HepG2 (cell line): ENCODE measurements around the gene PGS1. TPM values are rescaled to one million over a fixed set of nuclear protein-coding genes. Genes with fewer than 3 reads are reported as not detected.

Experiments
- CEBPG ChIP-seq: IDR thresholded peaks from 2 replicates; pipeline ENCODE4 v1.6.1; 2016
- CENPX ChIP-seq: sonication (generic); formaldehyde crosslinking; IDR thresholded peaks from 2 replicates; pipeline ENCODE4 v1.9.0; 2021; ENCODE audit warnings: mild to moderate bottlenecking, missing genetic modification reagents, moderate library complexity
- DNMT1 ChIP-seq: sonication (generic); formaldehyde crosslinking; IDR thresholded peaks from 2 replicates; pipeline ENCODE4 v1.5.1; 2020; ENCODE audit warnings: mild to moderate bottlenecking, missing genetic modification reagents
- ETV6 ChIP-seq: sonication (generic); formaldehyde crosslinking; conservative IDR thresholded peaks from 2 replicates; pipeline ENCODE4 v1.4.0; 2020; ENCODE audit warnings: missing genetic modification reagents
- FOXP4 ChIP-seq: sonication (generic); formaldehyde crosslinking; IDR thresholded peaks from 2 replicates; pipeline ENCODE4 v1.4.0; 2020; ENCODE audit warnings: missing genetic modification reagents
- HNF1B ChIP-seq: sonication (generic); formaldehyde crosslinking; IDR thresholded peaks from 2 replicates; pipeline ENCODE4 v1.5.1; 2020; ENCODE audit warnings: mild to moderate bottlenecking, moderate library complexity, missing genetic modification reagents
- HNF4A ChIP-seq: sonication (generic); formaldehyde crosslinking; IDR thresholded peaks from 2 replicates; pipeline ENCODE4 v1.4.0; 2020; ENCODE audit warnings: missing genetic modification reagents
- RNF219 ChIP-seq: sonication (generic); formaldehyde crosslinking; IDR thresholded peaks from 2 replicates; pipeline ENCODE4 v1.5.0; 2020; ENCODE audit warnings: mild to moderate bottlenecking, missing genetic modification reagents
- SMYD3 ChIP-seq: sonication (generic); formaldehyde crosslinking; IDR thresholded peaks from 2 replicates; pipeline ENCODE4 v1.8.1; 2023; ENCODE audit warnings: mild to moderate bottlenecking, missing genetic modification reagents
- TFDP1 ChIP-seq: IDR thresholded peaks from 2 replicates; pipeline ENCODE4 v1.6.1; 2016; ENCODE audit warnings: missing compliant biosample characterization, missing genetic modification reagents, borderline replicate concordance
- ZFY ChIP-seq: sonication (generic); formaldehyde crosslinking; IDR thresholded peaks from 2 replicates; pipeline ENCODE4 v1.4.0; 2020; ENCODE audit warnings: missing genetic modification reagents
- ZKSCAN1 ChIP-seq: fragments of 150-350 bp; IDR thresholded peaks from 2 replicates; pipeline ENCODE4 v1.6.1; 2014; ENCODE audit warnings: low read length
- ZNF160 ChIP-seq: sonication (generic); formaldehyde crosslinking; IDR thresholded peaks from 2 replicates; pipeline ENCODE4 v1.8.0; 2022; ENCODE audit warnings: mild to moderate bottlenecking, inconsistent platforms, missing genetic modification reagents
- ZNF207 ChIP-seq: fragments of 450-650 bp; IDR thresholded peaks from 2 replicates; pipeline ENCODE4 v1.6.1; 2016; ENCODE audit warnings: antibody characterized with exemption, borderline replicate concordance
- ZNF501 ChIP-seq: sonication (generic); formaldehyde crosslinking; IDR thresholded peaks from 2 replicates; pipeline ENCODE4 v1.5.1; 2020; ENCODE audit warnings: mild to moderate bottlenecking, moderate library complexity, missing genetic modification reagents
- ZNF615 ChIP-seq: sonication (generic); formaldehyde crosslinking; IDR thresholded peaks from 2 replicates; pipeline ENCODE4 v1.5.0; 2020; ENCODE audit warnings: mild to moderate bottlenecking, missing genetic modification reagents, borderline replicate concordance
- polyA plus RNA-seq, 8 experiments: library from polyadenylated mRNA; depleted of rRNA in 3 of 8; stranded (reverse) in 7 of 8; unstranded in 1 of 8; fragments of >200 nt; fragmentation: Illumina TruSeq in 4 of 8; extraction: Trizol in 4 of 8; gene quantifications; 2 replicates each; pipeline versions ENCODE4 v1.2.1 to v1.2.3, GENCODE V29; 2011 to 2016; ENCODE audit warnings: low read depth in 4 of 8, missing spikeins in 1 of 8, mixed read lengths in 1 of 8; ENCODE audit not compliant: insufficient read depth in 1 of 8
- total RNA-seq, 5 experiments: library from RNA; depleted of rRNA; stranded (reverse); fragments of >200 nt; fragmentation: Illumina TruSeq; extraction: Trizol; gene quantifications; 2 replicates each; pipeline ENCODE4 v1.2.3, GENCODE V29; 2016; ENCODE audit warnings: low read depth in 1 of 5
- TF ChIP-seq, protein P1 (sequence below): sonication (generic); formaldehyde crosslinking; IDR thresholded peaks from 2 replicates; pipeline ENCODE4 v1.9.0; 2022; ENCODE audit warnings: missing genetic modification reagents, mild to moderate bottlenecking, borderline replicate concordance
- TF ChIP-seq, protein P2 (sequence below): sonication (generic); formaldehyde crosslinking; IDR thresholded peaks from 2 replicates; pipeline ENCODE4 v1.4.0; 2020; ENCODE audit warnings: mild to moderate bottlenecking, low read depth, missing genetic modification reagents

PGS1 gene
- total and polyA plus RNA-seq, 2 of the 13 experiments (the other 11 are each of a cell fraction or from before 2014, with no cell fraction given): 25.9 to 31.5 TPM

GRCh38 chr17:78421534-78422266, 43.3 kb downstream of the PGS1 start (continued):
- TF ChIP-seq FOXP4 (CRISPR knock-in tag) (peak; percentile 98), HNF4A (peak; percentile 86), HNF1B (peak; percentile 25; the same call in 1 of the 2 replicates), SMYD3 (peak; percentile 96), ZNF501 (CRISPR knock-in tag) (peak; percentile 78), ZKSCAN1 (peak; percentile 60; the same call in 1 of the 2 replicates), CENPX (CRISPR knock-in tag) (no peak), TFDP1 (CRISPR knock-in tag) (peak; percentile 65; the same call in 1 of the 2 replicates), CEBPG (CRISPR knock-in tag) (peak; percentile 98), ZNF207 (no peak), ZFY (CRISPR knock-in tag) (no peak; the same call in 1 of the 2 replicates), ZNF160 (0 out of 2 replicates have a peak, but pooled peaks have one; percentile 66), ETV6 (CRISPR knock-in tag) (0 out of 2 replicates have a peak, but pooled peaks have one; percentile 61), DNMT1 (CRISPR knock-in tag) (0 out of 2 replicates have a peak, but pooled peaks have one; percentile 74), RNF219 (peak; percentile 88; the same call in 1 of the 2 replicates), ZNF615 (CRISPR knock-in tag) (peak; percentile 98; the same call in 1 of the 2 replicates)
- TF ChIP-seq, protein P1, sequence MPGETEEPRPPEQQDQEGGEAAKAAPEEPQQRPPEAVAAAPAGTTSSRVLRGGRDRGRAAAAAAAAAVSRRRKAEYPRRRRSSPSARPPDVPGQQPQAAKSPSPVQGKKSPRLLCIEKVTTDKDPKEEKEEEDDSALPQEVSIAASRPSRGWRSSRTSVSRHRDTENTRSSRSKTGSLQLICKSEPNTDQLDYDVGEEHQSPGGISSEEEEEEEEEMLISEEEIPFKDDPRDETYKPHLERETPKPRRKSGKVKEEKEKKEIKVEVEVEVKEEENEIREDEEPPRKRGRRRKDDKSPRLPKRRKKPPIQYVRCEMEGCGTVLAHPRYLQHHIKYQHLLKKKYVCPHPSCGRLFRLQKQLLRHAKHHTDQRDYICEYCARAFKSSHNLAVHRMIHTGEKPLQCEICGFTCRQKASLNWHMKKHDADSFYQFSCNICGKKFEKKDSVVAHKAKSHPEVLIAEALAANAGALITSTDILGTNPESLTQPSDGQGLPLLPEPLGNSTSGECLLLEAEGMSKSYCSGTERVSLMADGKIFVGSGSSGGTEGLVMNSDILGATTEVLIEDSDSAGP (CRISPR knock-in tag): peak; percentile 96
- TF ChIP-seq, protein P2, sequence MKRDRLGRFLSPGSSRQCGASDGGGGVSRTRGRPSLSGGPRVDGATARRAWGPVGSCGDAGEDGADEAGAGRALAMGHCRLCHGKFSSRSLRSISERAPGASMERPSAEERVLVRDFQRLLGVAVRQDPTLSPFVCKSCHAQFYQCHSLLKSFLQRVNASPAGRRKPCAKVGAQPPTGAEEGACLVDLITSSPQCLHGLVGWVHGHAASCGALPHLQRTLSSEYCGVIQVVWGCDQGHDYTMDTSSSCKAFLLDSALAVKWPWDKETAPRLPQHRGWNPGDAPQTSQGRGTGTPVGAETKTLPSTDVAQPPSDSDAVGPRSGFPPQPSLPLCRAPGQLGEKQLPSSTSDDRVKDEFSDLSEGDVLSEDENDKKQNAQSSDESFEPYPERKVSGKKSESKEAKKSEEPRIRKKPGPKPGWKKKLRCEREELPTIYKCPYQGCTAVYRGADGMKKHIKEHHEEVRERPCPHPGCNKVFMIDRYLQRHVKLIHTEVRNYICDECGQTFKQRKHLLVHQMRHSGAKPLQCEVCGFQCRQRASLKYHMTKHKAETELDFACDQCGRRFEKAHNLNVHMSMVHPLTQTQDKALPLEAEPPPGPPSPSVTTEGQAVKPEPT (CRISPR knock-in tag): peak; percentile 72; the same call in 1 of the 2 replicates
